Measurements from ENCODE around the gene ARFGAP1.

ARFGAP1 gene

GRCh38 chr20:63260521-63260920 lies 12.1 kb upstream of the ARFGAP1 start:
- POLR2A ChIA-PET, result interaction anchor here (0.7 kb wide), 1 partner anchor 12 kb away, joined by 3 read pairs; the partner anchor contains the start of gene ARFGAP1
- CTCF ChIA-PET, result no interaction called here
- TF ChIP-seq SP1 (IDR thresholded peaks at IDR 0.05) (no peak), TARDBP (IDR thresholded peaks at IDR 0.05) (no peak), FOXM1 (IDR thresholded peaks at IDR 0.05; ENCODE audit: borderline replicate concordance) (no peak), LEF1 (IDR thresholded peaks at IDR 0.05; ENCODE audit: borderline replicate concordance) (no peak), ARNT (IDR thresholded peaks at IDR 0.05) (no peak), PKNOX1 (IDR thresholded peaks at IDR 0.05) (no peak), ZNF384 (IDR thresholded peaks at IDR 0.05) (no peak), L3MBTL2 (conservative IDR thresholded peaks at IDR 0.05) (no peak), SUZ12 (IDR thresholded peaks at IDR 0.05) (no peak), ELF4 (IDR thresholded peaks at IDR 0.05) (no peak), BHLHE40 (IDR thresholded peaks at IDR 0.05; ENCODE audit: borderline replicate concordance) (no peak), FOXK2 (IDR thresholded peaks at IDR 0.05) (no peak), FOXA1 (IDR thresholded peaks at IDR 0.05) (no peak), NFRKB (IDR thresholded peaks at IDR 0.05) (no peak), CTBP1 (IDR thresholded peaks at IDR 0.05; ENCODE audit: borderline replicate concordance) (no peak), HDGF (IDR thresholded peaks at IDR 0.05; ENCODE audit: borderline replicate concordance) (no peak)
- DNase-seq (ENCODE audit: extremely low spot score), result no peak

- POLR2A ChIA-PET, result interaction anchor here (0.7 kb wide), 1 partner anchor 11 kb away, joined by 3 read pairs; the partner anchor contains the start of gene ARFGAP1
- CTCF ChIA-PET, result no interaction called here
- no peak for DNase-seq (ENCODE audit: extremely low spot score)
- TF ChIP-seq L3MBTL2 (conservative IDR thresholded peaks at IDR 0.05) (no peak), LEF1 (IDR thresholded peaks at IDR 0.05; ENCODE audit: borderline replicate concordance) (no peak), CTBP1 (IDR thresholded peaks at IDR 0.05; ENCODE audit: borderline replicate concordance) (no peak), TARDBP (IDR thresholded peaks at IDR 0.05) (no peak), HDGF (IDR thresholded peaks at IDR 0.05; ENCODE audit: borderline replicate concordance) (no peak), SP1 (IDR thresholded peaks at IDR 0.05) (no peak), SUZ12 (IDR thresholded peaks at IDR 0.05) (no peak), NFRKB (IDR thresholded peaks at IDR 0.05) (no peak), ARNT (IDR thresholded peaks at IDR 0.05) (no peak)
These were observed 11.4 kb upstream of the ARFGAP1 start for GRCh38 chr20:63261060-63261794.

GRCh38 chr20:63261795-63262528 lies 10.7 kb upstream of the ARFGAP1 start:
- POLR2A ChIA-PET, result no interaction called here
- CTCF ChIA-PET, result no interaction called here
- TF ChIP-seq PKNOX1 (IDR thresholded peaks at IDR 0.05), result no peak
- TF ChIP-seq HDGF (IDR thresholded peaks at IDR 0.05; ENCODE audit: borderline replicate concordance), result no peak
- no peak for TF ChIP-seq BHLHE40 (IDR thresholded peaks at IDR 0.05; ENCODE audit: borderline replicate concordance)
- TF ChIP-seq FOXA1 (IDR thresholded peaks at IDR 0.05), result no peak
- no peak for TF ChIP-seq FOXM1 (IDR thresholded peaks at IDR 0.05; ENCODE audit: borderline replicate concordance)
- no peak for TF ChIP-seq ARNT (IDR thresholded peaks at IDR 0.05)
- TF ChIP-seq TARDBP (IDR thresholded peaks at IDR 0.05), result no peak
- no peak for TF ChIP-seq SP1 (IDR thresholded peaks at IDR 0.05)
- TF ChIP-seq L3MBTL2 (conservative IDR thresholded peaks at IDR 0.05), result no peak
- TF ChIP-seq ELF4 (IDR thresholded peaks at IDR 0.05), result no peak
- no peak for DNase-seq (ENCODE audit: extremely low spot score)

- TF ChIP-seq SUZ12 (IDR thresholded peaks at IDR 0.05) (no peak), ZNF384 (IDR thresholded peaks at IDR 0.05) (no peak), ELF4 (IDR thresholded peaks at IDR 0.05) (no peak), HDGF (IDR thresholded peaks at IDR 0.05; ENCODE audit: borderline replicate concordance) (no peak), SP1 (IDR thresholded peaks at IDR 0.05) (no peak), BHLHE40 (IDR thresholded peaks at IDR 0.05; ENCODE audit: borderline replicate concordance) (no peak), FOXA1 (IDR thresholded peaks at IDR 0.05) (no peak), LEF1 (IDR thresholded peaks at IDR 0.05; ENCODE audit: borderline replicate concordance) (no peak), ARNT (IDR thresholded peaks at IDR 0.05) (no peak), L3MBTL2 (conservative IDR thresholded peaks at IDR 0.05) (no peak), FOXM1 (IDR thresholded peaks at IDR 0.05; ENCODE audit: borderline replicate concordance) (no peak), CTBP1 (IDR thresholded peaks at IDR 0.05; ENCODE audit: borderline replicate concordance) (no peak), FOXK2 (IDR thresholded peaks at IDR 0.05) (no peak), TARDBP (IDR thresholded peaks at IDR 0.05) (no peak), PKNOX1 (IDR thresholded peaks at IDR 0.05) (no peak), NFRKB (IDR thresholded peaks at IDR 0.05) (no peak)
- POLR2A ChIA-PET, result no interaction called here
- DNase-seq (ENCODE audit: extremely low spot score), result no peak
- CTCF ChIA-PET, result no interaction called here
These were observed 9.8 kb upstream of the ARFGAP1 start for GRCh38 chr20:63262836-63263235.

- ChIA-PET CTCF (no interaction called here), POLR2A (no interaction called here)
- TF ChIP-seq SP1 (IDR thresholded peaks at IDR 0.05) (no peak), BHLHE40 (IDR thresholded peaks at IDR 0.05; ENCODE audit: borderline replicate concordance) (no peak), LEF1 (IDR thresholded peaks at IDR 0.05; ENCODE audit: borderline replicate concordance) (no peak), HDGF (IDR thresholded peaks at IDR 0.05; ENCODE audit: borderline replicate concordance) (no peak), ARNT (IDR thresholded peaks at IDR 0.05) (no peak), PKNOX1 (IDR thresholded peaks at IDR 0.05) (no peak), FOXA1 (IDR thresholded peaks at IDR 0.05) (no peak), NFRKB (IDR thresholded peaks at IDR 0.05) (no peak), ZNF384 (IDR thresholded peaks at IDR 0.05) (no peak), FOXM1 (IDR thresholded peaks at IDR 0.05; ENCODE audit: borderline replicate concordance) (no peak), SUZ12 (IDR thresholded peaks at IDR 0.05) (no peak), ELF4 (IDR thresholded peaks at IDR 0.05) (no peak), CTBP1 (IDR thresholded peaks at IDR 0.05; ENCODE audit: borderline replicate concordance) (no peak)
- no peak for DNase-seq (ENCODE audit: extremely low spot score)
These were observed 8.6 kb upstream of the ARFGAP1 start for GRCh38 chr20:63264000-63264399.
